Iris pigment epithelial cell (primary cell): Measurements from ENCODE around the gene LRIT1.

Experiments
- DNase-seq: peaks from one replicate; pipeline ENCODE4 v3.0.0-alpha.2; 2011; ENCODE audit warnings: low read depth

The LRIT1 gene

DNA sequence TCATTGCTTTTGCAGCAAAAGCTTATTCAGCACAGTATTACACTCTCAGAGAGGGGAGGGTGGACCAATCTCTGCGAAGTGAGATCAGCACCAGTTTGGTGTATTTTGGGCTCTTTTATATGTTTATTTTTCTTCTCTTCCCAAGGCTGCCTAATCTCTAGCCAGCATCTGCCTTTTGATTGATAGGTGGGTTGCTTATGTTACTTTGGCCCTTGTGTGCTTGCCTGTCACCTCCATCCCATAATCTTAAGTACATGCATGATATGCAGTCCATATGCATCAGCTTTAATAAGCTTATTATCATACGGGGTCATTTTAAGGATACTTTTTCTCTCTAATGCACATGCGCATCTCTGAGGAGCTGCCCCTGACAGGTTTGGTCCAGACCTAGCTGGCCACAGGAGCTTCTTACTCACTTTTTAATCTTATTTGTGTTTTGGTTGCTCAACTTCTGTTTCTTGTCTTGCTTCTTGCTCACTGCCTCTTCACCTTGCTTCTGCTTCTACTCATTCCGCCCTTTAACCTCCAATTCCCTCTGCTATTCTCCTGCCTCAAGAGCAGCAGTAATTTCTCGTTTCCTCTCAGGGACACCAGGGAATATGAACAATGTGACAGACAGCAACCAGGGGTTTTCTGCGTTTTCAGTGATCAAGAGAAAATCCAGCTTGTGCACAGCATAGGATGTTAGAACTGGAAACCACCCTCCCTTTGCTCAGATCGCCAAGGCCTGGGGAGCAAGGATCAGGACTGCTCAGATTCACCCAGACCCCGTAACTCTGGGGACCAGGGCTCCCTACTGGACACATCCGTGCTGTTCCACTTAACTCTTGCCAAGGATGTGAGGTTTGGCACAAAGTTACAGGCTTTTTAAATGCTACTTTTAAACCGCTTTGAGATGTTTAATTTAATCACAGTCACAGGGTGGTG is 13.5 kb upstream of the LRIT1 start:
- no peak for DNase-seq

DNA sequence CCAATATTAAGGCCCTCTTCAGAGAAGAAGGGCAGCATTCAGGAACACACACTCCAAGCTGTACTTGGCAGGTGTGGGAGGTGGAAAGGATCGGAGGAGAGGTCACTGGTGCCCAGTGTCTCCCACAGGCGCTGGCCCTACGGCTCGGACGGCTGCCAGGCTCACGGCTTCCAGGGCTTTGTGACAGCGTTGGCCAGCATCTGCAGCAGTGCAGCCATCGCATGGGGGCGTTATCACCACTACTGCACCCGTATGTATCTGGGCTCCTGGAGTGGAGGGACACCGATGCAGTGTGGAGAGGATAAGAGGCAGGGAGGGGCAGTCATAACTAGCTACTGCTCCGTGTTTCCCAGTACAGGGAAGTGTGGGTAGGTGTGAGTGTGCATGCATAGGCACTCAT is 7.4 kb upstream of the LRIT1 start:
- DNase-seq, result no peak

DNA sequence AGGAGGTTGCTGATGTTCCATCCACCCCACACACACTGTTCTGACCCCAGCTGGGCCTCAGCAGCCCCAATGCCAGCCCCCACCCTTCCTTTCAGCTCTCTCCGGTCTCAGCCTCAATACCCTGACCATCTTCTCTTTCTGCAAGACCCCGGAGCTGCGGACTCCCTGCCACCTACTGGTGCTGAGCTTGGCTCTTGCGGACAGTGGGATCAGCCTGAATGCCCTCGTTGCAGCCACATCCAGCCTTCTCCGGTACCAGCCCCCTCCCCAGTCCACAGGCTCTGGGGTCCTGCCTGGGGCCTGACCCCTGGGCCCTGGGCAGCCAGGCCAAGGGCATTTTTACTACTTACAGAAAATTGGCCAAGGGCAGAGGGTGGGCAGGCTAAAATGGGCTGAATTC is 6.2 kb upstream of the LRIT1 start:
- no peak for DNase-seq

DNA sequence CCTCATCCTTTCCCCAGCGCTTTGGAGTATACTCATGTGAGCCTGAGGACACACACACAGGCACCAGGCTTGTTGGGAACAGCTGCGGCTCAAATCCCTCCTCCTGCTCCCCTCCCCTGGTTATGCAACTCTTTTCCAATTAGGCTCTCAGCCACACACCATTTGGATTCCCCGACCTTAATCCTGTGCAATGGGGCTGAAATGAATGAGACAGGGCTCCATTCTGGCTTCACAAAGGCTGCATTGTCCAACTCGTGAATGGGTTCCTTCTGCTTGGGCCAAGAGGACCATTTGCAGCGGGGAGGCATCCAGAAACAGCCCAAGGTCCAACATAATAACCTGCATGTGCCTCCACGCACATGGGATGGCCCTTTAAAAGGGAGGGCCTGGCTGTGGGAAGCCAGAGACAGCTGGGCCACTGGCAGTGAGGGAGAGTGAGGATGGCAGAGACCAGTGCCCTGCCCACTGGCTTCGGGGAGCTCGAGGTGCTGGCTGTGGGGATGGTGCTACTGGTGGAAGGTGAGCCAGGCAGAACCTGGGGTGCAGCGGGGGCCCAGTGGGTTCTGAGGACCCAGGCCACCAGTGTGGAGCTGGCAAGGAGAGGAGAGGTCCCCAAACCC is 3.4 kb upstream of the LRIT1 start, which contains the start of gene RGR:
Gene RGR, plus strand, starts transcription at position 403 of the 620 bp plus-strand sequence. Its CDS starts 38 bp downstream, at position 441.
- no peak for DNase-seq

DNA sequence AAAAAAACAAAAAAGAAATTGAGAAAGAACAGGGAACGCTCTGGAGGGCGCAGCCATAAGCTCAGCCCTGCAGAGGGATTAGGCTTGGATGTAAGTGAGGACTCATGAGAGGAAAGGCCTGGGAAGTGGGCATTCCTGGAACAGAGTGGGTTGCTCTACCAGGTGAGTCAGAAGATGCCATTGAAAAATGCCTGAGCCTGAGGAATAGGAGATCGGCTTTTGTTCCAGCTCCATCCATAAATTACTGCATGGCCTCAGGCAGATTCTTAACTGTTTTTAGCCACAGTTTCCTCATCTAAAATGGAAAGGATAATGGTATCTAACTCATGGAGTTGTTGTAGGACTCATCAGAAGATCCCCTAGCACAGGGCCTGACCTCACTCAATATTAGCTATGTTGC is 2.4 kb upstream of the LRIT1 start:
- DNase-seq, result no peak

DNA sequence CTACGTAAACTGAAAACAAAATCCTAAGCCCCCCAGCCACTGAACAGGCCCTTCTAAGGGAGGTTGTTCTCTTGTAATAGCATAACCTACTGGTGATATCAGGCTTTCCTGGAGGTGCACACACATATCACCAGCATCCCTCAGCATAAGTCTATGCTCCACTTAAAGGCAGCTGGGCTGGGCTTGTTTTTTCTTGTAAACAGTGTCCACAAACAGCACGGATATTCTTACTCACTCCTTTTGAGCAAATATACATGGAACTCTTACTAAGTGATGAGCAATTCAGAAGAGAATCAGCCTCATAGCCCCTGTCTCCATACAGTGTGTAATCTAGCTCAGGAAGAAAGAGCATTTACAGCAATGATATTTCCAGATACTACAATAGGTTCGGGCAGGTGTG is 2.4 kb downstream of the LRIT1 start:
- DNase-seq, result no peak

DNA sequence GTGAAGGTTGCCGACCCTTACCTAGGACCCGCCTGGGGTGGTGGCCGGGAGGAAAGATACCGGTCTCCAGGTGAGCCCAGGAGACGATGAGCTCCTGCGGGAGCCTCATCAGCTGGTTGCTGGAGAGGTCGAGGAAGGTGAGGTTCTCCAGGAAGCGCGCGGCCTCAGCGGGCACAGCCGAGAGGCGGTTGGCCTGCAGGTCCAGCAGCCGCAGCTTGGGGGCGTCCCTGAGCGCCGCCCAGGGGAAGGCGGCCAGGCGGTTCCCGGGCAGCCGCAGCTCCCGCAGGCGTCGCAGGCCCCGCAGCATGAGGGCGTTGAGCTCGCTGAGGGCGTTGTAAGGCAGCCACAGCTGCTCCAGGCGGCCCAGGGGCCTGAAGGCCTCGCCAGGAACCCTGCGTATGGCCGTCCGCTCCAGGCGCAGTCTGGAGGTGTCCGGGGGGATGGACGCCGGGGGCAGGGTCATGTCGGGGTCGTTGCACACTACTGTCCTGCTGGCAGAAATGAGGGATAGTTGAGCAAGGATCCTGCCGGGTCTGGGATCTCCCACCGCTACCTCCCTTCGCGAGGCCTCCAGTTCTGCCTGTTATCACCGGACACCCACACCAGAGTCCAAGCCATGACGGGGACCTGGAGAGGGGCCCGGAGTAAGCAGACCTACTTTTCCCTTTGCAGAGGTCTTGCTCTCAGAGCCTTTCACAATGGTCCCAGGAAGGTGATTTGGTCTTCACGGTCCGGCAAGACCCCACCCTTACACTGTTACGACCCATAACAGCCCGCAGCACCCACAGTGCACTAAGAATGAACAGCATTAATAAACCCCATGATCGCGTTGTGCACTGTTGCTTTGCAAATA is 3.9 kb downstream of the LRIT1 start:
- DNase-seq, result no peak

DNA sequence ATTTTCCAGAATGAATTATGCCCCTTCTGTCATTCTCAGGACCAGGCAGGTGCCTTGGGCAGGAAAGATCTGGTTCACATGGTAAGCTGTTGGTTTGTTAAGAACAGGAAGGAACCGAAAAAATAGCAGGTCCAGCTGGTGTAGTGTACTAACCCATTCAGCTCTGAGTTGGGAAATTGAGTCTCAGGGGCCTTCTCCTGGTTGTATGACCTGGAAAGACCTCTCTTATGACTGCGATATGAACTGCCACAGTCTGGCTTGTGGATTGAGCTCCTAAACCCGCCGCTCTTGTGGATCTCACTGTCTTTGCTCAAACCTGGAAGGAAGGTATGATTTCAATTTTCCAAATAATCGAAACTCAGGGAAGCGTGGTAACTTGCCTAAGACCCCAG is 4.5 kb downstream of the LRIT1 start:
- no peak for DNase-seq

DNA sequence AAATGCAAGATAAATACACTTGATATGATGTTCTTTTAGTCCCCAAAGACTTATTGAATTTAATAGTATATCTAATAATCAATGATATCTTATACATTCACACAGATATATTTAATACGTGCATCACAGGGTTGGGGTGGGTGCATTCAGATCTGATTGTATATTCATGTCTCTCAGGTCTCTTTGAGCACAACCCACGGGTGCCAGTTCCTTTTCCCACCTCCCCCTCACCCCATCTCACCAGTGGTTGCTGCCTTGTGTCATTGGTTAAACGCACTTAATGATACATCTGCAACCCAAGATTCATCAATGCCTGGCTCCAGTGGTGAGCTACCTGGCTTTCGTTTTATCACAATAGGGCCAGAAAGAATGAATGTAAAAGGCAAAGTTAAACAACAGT is 6.2 kb downstream of the LRIT1 start:
- no peak for DNase-seq

DNA sequence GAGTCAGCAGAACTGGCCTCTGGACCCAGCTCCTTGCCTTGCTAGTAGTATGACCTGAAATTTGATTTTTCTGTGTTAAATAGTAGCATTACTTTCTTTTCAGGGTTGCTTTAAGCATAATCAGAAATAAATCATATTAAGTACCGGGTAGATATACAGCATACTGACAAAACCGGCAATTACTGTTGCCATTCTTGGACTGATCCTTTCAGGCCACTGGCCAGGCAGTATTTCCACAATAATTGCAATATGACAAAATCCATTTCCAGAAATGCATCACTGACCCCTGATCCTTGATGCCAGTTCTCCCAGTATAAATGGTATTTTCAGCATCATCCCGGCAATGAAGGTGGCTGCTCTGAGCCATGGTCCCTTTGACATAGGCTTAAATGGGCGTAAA is 6.9 kb downstream of the LRIT1 start:
- DNase-seq, result no peak

DNA sequence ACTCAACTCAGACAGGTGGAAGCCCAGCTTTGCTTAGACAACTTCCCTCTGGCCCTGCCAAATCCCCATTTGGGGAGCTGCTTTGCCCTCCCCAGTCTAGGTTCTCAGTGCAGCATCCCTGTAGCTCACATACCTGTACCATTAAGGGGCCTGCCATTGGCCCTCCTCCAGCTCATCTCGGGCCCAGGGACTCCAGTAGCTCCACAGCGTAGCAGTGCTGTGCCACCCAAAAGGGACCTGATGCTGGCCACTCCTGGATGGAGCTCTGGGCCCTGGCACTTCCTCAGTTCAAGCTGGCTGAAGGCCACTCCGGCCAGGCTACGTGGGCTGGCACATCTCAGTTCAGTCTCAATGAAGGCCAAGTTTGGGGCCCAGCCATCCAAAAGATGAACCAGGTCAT is 7.4 kb downstream of the LRIT1 start:
- DNase-seq, result no peak

DNA sequence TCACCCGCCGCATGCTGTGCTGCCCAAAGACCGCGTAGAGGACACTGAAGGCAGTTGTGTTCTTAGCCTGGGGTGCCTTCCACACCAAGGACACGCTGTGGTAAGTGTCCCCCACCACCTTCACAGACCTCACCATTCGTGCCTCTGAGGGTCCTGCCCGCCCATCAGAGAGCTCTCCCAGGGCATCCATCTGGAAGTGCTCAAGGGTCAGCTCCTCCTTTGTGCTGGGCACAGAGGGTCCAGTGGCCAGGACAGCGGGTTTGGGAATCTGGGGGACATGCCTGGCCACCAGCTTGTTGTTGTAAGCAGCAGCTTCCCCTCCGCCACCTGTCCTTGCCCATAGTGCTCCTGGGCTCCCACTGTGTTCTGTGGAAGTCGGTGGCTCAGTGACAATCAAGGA is 9.0 kb downstream of the LRIT1 start:
- no peak for DNase-seq

DNA sequence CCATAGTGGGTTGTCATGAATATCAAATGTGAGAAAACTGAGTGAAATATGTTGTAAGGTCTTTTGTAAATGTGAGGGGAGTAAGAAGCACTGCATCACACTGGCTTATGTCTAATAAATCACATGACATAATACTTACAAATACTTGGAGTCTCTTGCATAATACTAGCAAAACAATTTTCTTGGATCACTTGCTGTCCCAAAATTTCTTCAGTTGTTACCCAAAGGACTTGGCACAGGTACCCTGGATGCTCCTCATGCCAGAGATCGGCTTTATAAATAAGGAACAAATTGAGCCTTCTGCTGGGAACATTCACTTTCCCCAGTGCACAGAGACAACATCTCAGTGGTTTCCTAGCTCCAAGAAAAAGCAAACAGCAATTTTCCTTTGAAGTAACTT is 11.0 kb downstream of the LRIT1 start:
- DNase-seq, result no peak

DNA sequence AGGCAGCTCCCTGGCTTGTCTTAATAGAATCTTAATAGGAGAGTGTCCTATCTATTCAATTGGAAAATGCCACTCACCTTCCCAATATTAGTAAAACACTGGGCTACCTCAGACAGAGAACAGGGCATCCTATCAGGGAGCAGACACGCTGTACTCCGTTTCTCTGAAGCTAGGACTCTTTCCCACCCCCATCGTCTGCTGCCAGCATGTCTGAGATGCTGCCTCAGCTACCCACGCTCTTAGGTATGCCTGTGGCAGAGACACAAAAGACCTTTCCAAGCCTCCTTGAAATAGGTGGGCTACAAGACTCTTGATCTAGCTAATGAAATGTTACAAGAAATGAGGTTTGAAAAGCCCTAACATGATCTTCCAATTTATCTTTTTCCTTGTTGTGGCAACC is 13.5 kb downstream of the LRIT1 start:
- DNase-seq, result no peak

DNA sequence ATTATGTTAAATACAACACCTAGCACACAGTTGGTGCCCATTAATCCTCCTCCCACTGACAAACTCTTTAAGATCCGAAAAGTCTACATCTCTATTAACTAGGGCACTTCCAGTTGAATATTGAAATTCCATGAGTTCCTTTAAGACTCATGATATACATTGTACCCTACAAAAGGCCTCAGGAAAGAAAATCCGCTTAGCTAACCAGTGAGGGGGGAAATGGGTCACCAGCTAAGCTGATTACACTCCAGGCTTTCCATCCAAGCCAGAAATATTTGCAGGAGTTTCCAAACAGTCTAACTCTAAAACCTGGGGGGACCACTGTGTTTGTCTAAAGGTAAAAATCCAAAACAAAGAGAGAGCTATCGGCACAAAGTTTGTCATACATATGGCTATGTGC is 14.7 kb downstream of the LRIT1 start:
- no peak for DNase-seq

DNA sequence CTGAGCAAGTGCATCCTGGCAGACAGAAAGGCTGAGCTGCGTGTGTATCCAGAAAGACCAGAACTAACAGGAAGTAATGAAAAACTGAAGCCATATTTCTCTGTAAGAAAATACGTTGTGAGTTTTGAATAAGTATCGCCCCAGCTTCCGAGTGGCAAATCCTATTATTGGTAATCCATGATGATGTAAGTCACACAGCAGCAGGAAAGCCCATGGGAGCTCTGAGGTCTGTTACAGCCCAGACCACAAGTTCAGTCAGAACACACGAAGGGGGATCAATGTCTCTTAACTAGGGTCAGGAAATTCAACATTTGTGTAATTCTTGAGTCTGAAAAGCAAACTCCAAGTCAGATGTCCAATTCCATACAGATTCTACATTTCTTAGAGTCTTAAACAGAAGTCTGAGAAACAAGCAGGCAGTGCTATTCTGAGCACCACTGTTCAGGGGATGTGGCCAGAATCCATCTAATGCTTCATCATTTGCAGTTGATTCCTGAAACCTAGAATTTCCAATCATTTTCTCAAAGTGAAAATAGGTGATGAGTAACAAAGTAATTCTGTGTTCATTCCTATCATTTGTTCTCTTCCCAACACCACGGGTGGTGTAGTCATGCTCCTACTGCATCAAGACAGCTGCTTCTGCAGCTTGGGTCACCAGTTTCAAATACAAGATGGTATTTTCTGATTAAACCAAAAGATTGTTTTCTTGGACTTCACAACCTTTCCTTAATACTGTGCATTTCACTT is 15.7 kb downstream of the LRIT1 start, which contains the start of gene LRIT2:
Gene LRIT2, minus strand, starts transcription at position 118 of the 747 bp plus-strand sequence. Its CDS starts 24 bp downstream, at position 94.
- no peak for DNase-seq

DNA sequence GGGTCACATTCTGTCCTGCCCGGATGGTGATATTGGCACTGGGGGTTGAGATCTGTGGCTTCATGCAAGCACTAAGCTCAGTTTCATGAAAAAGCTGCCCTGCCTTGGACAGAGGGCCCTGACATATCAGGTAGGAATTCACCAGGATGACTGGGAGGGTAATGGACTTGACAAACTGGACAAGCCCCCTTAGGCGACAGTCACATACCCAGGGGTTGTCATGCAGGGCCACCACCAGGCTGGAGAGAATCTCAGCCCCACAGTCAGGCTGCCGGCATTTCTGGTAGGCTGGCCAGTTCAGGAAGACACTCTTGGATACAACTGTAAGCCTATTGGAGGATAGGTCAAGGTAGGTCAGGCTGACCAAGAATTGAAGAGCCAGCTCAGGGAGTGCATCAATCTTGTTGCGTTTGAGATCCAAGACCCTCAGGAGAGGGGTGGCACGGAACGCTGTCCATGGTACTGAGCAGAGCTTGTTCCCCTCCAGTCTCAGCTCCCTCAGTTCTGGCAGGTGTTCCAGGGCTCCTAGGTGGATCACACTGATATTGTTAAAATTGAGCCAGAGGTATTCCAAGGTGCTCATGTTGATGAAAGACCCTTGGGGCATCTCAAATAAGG is 16.8 kb downstream of the LRIT1 start:
- DNase-seq, result no peak

DNA sequence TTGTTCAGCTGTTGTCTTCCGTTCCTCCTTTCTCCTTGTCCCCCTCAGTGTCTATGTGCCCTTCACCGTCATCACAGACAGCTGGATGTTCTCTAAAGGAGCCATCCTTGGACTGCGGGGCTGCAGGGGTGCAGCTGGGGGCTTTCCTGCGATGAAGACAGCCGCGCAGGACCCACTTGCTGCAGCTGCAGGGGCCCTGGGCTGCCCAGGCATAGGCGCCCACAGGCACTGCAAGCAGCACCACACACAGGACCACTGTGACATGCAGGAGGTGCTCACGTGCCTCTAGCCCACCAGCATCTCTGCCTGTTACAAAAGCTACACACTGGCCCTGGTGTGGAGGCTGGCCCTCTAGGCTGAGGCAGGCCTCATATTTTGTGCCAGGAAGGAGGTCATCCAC is 19.4 kb downstream of the LRIT1 start:
- no peak for DNase-seq

DNA sequence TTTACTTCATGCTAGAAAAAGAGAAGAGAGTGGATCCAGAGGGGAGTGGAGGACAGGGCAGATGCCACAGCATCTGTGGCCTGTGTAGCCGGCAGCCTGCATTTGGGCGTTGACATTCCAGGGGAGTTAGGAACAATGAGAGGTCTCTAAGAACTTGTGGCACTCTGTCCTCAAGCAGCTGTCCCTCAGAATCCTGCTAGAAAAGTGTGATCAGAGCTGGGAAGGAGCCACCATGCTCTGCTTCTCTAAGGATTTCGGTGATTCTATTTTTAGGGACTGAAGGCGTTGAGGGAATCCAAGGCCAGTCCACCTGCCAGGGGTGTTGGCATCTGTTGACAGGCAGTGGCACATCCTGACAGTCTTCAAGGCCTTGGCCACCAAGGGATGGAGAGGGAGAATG is 23.6 kb downstream of the LRIT1 start:
- no peak for DNase-seq

DNA sequence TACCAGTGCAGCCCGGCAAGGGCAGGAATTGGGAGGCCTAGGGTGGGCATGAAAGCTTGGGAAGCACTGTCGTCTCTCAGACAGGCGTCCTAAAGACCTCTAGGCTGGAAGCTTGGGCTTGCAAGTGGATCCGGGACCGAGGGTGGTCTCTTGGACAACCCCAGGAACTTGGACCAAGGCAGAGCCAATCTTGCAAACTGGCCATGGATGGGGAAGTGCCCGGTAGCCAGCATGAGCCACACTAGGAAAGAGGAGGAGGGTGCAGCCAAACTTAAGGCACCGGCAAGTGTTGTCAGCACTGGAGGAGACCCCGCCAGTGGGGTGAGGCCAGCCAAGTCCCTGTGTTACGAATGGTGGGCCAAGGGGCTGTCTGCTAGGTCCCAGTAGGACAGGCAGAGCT is 24.5 kb downstream of the LRIT1 start:
- DNase-seq, result no peak

DNA sequence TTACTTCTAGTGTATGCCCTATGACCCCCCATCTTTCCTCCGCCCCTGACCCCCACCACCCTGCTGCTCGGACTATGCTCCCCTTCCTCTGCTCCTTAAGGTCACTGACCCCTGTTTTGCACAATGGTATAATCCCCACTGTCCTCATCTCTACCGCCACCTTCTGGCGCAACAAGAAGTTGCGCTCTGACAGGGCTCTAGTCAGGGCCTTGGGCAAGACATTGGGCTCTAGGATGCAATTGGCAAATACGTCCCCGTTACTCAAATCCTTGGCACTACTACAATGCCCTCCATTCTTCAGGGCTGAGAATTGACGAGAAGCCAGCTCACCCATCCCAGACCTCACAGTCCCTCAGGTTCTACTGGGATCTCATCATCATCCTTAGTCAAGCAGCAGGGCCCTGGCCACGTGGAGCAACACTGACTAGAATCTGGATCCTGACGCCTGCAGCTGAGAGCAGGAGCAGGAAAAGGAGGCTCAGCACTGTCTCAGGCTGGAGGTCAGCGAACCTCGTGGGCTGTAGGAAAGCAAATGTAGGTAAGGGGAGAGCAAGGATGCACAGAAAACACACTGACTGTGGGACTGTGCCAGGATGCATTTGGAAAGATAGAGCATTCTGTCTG is 26.6 kb downstream of the LRIT1 start:
- no peak for DNase-seq
